Neural cell (in vitro differentiated cells): Measurements from ENCODE around the gene CPEB2. TPM values are rescaled to one million over a fixed set of nuclear protein-coding genes. Genes with fewer than 3 reads are reported as not detected.

ENCODE experiments used
- H2AFZ ChIP-seq: fragments of 200-600, 300-800 bp; sonication (generic), shearing (Covaris generic); 2 replicates; pipeline ENCODE4 v1.6.0; 2014; ENCODE audit warnings: low read depth, mild to moderate bottlenecking, antibody characterized with exemption, low read length, moderate library complexity
- H3F3A ChIP-seq: fragments of 200-600 bp; shearing (Covaris generic); 2 replicates; pipeline ENCODE4 v1.6.1; 2016; ENCODE audit warnings: mild to moderate bottlenecking, moderate library complexity, mixed read lengths, antibody characterized with exemption, low read length; ENCODE audit not compliant: insufficient read depth, poor library complexity, severe bottlenecking
- H3K27ac ChIP-seq: fragments of 200-600, 300-800 bp; sonication (generic), shearing (Covaris generic); 2 replicates; pipeline ENCODE4 v1.5.1; 2014; ENCODE audit warnings: mild to moderate bottlenecking, low read length, moderate library complexity
- H3K27me3 ChIP-seq: fragments of 300-800, 200-600 bp; sonication (generic), shearing (Covaris generic); 2 replicates; pipeline ENCODE4 v1.6.0; 2014; ENCODE audit warnings: mild to moderate bottlenecking, low read depth, low read length, moderate library complexity; ENCODE audit not compliant: insufficient read depth
- H3K36me3 ChIP-seq: fragments of 300-800, 200-600 bp; sonication (generic), shearing (Covaris generic); 2 replicates; pipeline ENCODE4 v1.5.1; 2014; ENCODE audit warnings: mild to moderate bottlenecking, antibody characterized with exemption, low read length, moderate library complexity; ENCODE audit not compliant: insufficient read depth
- H3K4me2 ChIP-seq: fragments of 300-800, 200-600 bp; sonication (generic), shearing (Covaris generic); 2 replicates; pipeline ENCODE4 v1.6.0; 2014; ENCODE audit warnings: mild to moderate bottlenecking, low read length
- H3K4me3 ChIP-seq: fragments of 300-800, 200-600 bp; sonication (generic), shearing (Covaris generic); 2 replicates; pipeline ENCODE4 v1.5.1; 2014; ENCODE audit warnings: mild to moderate bottlenecking, low read length, moderate library complexity
- H3K79me2 ChIP-seq: fragments of 200-600 bp; shearing (Covaris generic); replicated peaks from 2 replicates; pipeline ENCODE4 v1.6.0; 2014; ENCODE audit warnings: mild to moderate bottlenecking, low read length, moderate library complexity; ENCODE audit not compliant: insufficient read depth
- H3K9ac ChIP-seq: fragments of 300-800, 200-600 bp; sonication (generic), shearing (Covaris generic); 2 replicates; pipeline ENCODE4 v1.6.1; 2016; ENCODE audit warnings: mild to moderate bottlenecking, low read length, mixed read lengths
- H3K9me2 ChIP-seq: fragments of 200-600 bp; shearing (Covaris generic); 2 replicates; pipeline ENCODE4 v1.6.1; 2016; ENCODE audit warnings: mild to moderate bottlenecking, low read length, mixed read lengths; ENCODE audit not compliant: insufficient read depth
- H3K9me3 ChIP-seq: fragments of 200-600, 300-800 bp; sonication (generic), shearing (Covaris generic); 2 replicates; pipeline ENCODE4 v1.6.1; 2016; ENCODE audit warnings: mild to moderate bottlenecking, mixed run types, low read length, moderate library complexity, mixed read lengths
- H4K20me1 ChIP-seq: fragments of 200-600 bp; shearing (Covaris generic); 2 replicates; pipeline ENCODE4 v1.6.1; 2016; ENCODE audit warnings: mild to moderate bottlenecking, mixed run types; ENCODE audit not compliant: insufficient read depth
- CTCF ChIP-seq: fragments of 450-650 bp; IDR thresholded peaks from 2 replicates; pipeline ENCODE4 v1.5.1; 2014; ENCODE audit warnings: antibody characterized with exemption, mild to moderate bottlenecking, moderate library complexity; ENCODE audit not compliant: poor library complexity, severe bottlenecking
- EP300 ChIP-seq: fragments of 450-650 bp; conservative IDR thresholded peaks from 2 replicates; pipeline ENCODE4 v1.6.1; 2014; ENCODE audit warnings: antibody characterized with exemption, mild to moderate bottlenecking, moderate library complexity; ENCODE audit not compliant: poor library complexity, severe bottlenecking
- EZH2 ChIP-seq: fragments of 200-600, 300-800 bp; shearing (Covaris generic), sonication (generic); IDR thresholded peaks from 2 replicates; pipeline ENCODE4 v1.6.1; 2014; ENCODE audit warnings: antibody characterized with exemption, low read length, borderline replicate concordance, mild to moderate bottlenecking; ENCODE audit not compliant: insufficient read depth, poor library complexity, severe bottlenecking
- MXI1 ChIP-seq: fragments of 450-650 bp; conservative IDR thresholded peaks from 2 replicates; pipeline ENCODE4 v1.6.1; 2014; ENCODE audit warnings: antibody characterized with exemption, mild to moderate bottlenecking; ENCODE audit not compliant: poor library complexity, severe bottlenecking
- POLR2AphosphoS5 ChIP-seq: IDR thresholded peaks from 2 replicates; pipeline ENCODE4 v1.6.1; 2012
- RAD21 ChIP-seq: fragments of 450-650 bp; conservative IDR thresholded peaks from 2 replicates; pipeline ENCODE4 v1.6.1; 2014; ENCODE audit warnings: antibody characterized with exemption, mild to moderate bottlenecking, moderate library complexity
- REST ChIP-seq: IDR thresholded peaks from 2 replicates; pipeline ENCODE4 v1.6.1; 2012; ENCODE audit warnings: borderline replicate concordance
- SMC3 ChIP-seq: fragments of 450-650 bp; conservative IDR thresholded peaks from 2 replicates; pipeline ENCODE4 v1.6.1; 2014; ENCODE audit warnings: antibody characterized with exemption, mild to moderate bottlenecking, moderate library complexity; ENCODE audit not compliant: poor library complexity
- TAF1 ChIP-seq: IDR thresholded peaks from 2 replicates; pipeline ENCODE4 v1.6.1; 2012; ENCODE audit warnings: low read depth
- polyA plus RNA-seq: library from polyadenylated mRNA; depleted of rRNA; stranded (reverse); fragments of >200 nt; gene quantifications from 2 replicates; pipeline ENCODE4 v1.2.3, GENCODE V29; 2014

CPEB2 gene
- polyA plus RNA-seq, 1 donor from 2014 or later: 12.4 TPM

- H3K36me3 ChIP-seq: peaks cover 6% of the 10 kb centered on the region
- TF ChIP-seq EP300 (no peak), REST (no peak), RAD21 (no peak), MXI1 (no peak), EZH2 (no peak), SMC3 (no peak), POLR2AphosphoS5 (no peak), CTCF (no peak), TAF1 (no peak)
- no peaks in the 10 kb centered on the region for H3F3A ChIP-seq
- no peak overlapping the region for H3K4me2 ChIP-seq
- no peak overlapping the region for H3K4me3 ChIP-seq
- H2AFZ ChIP-seq: no peak overlapping the region
- no peak overlapping the region for H3K9ac ChIP-seq
- no peaks in the 10 kb centered on the region for H3K9me2 ChIP-seq
- no peaks in the 10 kb centered on the region for H4K20me1 ChIP-seq
- no peaks in the 10 kb centered on the region for H3K9me3 ChIP-seq
- H3K27me3 ChIP-seq: no peaks in the 10 kb centered on the region
- no peak overlapping the region for H3K27ac ChIP-seq
- H3K79me2 ChIP-seq: no peaks in the 10 kb centered on the region
Measured at GRCh38 chr4:15034071-15034764, 31.9 kb downstream of the CPEB2 start.

- Histone ChIP-seq H3F3A (no peaks in the 10 kb centered on the region), H2AFZ (no peak overlapping the region), H3K27ac (no peak overlapping the region), H3K79me2 (no peaks in the 10 kb centered on the region), H3K9me3 (no peaks in the 10 kb centered on the region), H3K27me3 (no peaks in the 10 kb centered on the region), H3K36me3 (peaks cover 6% of the 10 kb centered on the region), H3K9ac (no peak overlapping the region), H4K20me1 (no peaks in the 10 kb centered on the region), H3K9me2 (no peaks in the 10 kb centered on the region), H3K4me2 (no peak overlapping the region), H3K4me3 (no peak overlapping the region)
- TF ChIP-seq SMC3 (no peak), REST (no peak), TAF1 (no peak), EZH2 (no peak)
Measured at GRCh38 chr4:15035159-15035558, 32.9 kb downstream of the CPEB2 start.
